Right hindlimb (tissue), 1 donor: ENCODE data around the gene PRR7.

ENCODE experiments used
- DNase-seq: peaks from one replicate; pipeline ENCODE4 v3.0.0-alpha.2; 2018

The PRR7 gene

GRCh38 chr5:177453852-177454396 lies 7.3 kb downstream of the PRR7 start:
- DNase-seq = peak; percentile 79

GRCh38 chr5:177454397-177455035 lies 7.9 kb downstream of the PRR7 start:
- peak; percentile 93 for DNase-seq

GRCh38 chr5:177455036-177455660 lies 8.5 kb downstream of the PRR7 start:
- peak; percentile 86 for DNase-seq

- peak; percentile 92 for DNase-seq
Observed at GRCh38 chr5:177455661-177456590, 9.3 kb downstream of the PRR7 start.

- DNase-seq = no peak
Observed at GRCh38 chr5:177456591-177456964, 10.0 kb downstream of the PRR7 start.

- peak; percentile 91 for DNase-seq
Observed at GRCh38 chr5:177456976-177457851, 10.6 kb downstream of the PRR7 start.

GRCh38 chr5:177457852-177458681 lies 11.5 kb downstream of the PRR7 start:
- no peak for DNase-seq

GRCh38 chr5:177458912-177459350 lies 12.3 kb downstream of the PRR7 start:
- no peak for DNase-seq

- no peak for DNase-seq
Observed at GRCh38 chr5:177459357-177459756, 12.7 kb downstream of the PRR7 start.

GRCh38 chr5:177459819-177460628 lies 13.4 kb downstream of the PRR7 start:
- DNase-seq = no peak

- DNase-seq = peak; percentile 47
Observed at GRCh38 chr5:177462021-177462670, 15.5 kb downstream of the PRR7 start.

GRCh38 chr5:177465044-177465443 lies 18.4 kb downstream of the PRR7 start:
- DNase-seq = no peak

- no peak for DNase-seq
Observed at GRCh38 chr5:177466861-177467260, 20.2 kb downstream of the PRR7 start.

- no peak for DNase-seq
Observed at GRCh38 chr5:177467436-177467835, 20.8 kb downstream of the PRR7 start.

GRCh38 chr5:177468329-177468684 lies 21.7 kb downstream of the PRR7 start:
- DNase-seq = no peak

GRCh38 chr5:177468685-177469628 lies 22.3 kb downstream of the PRR7 start:
- DNase-seq = peak; percentile 65

- DNase-seq = no peak
Observed at GRCh38 chr5:177469750-177470525, 23.3 kb downstream of the PRR7 start.
